Fibroblast of the aortic adventitia (primary cell): Measurements from ENCODE around the gene PIN1. TPM values are rescaled to one million over a fixed set of nuclear protein-coding genes. Genes with fewer than 3 reads are reported as not detected.

Experiments
- DNase-seq: peaks from one replicate; pipeline ENCODE4 v3.0.0-alpha.2; 2010; ENCODE audit warnings: low read depth
- H3K4me3 ChIP-seq: 2 replicates; pipeline ENCODE4 v1.5.1; 2011; ENCODE audit warnings: low read depth, mild to moderate bottlenecking, control low read depth, low read length, moderate library complexity
- total RNA-seq: library from RNA; depleted of rRNA; stranded (reverse); fragments of >200 nt; gene quantifications from 2 replicates; pipeline ENCODE4 v1.2.3, GENCODE V29; 2012; ENCODE audit warnings: low replicate concordance
- TF ChIP-seq, protein P1 (sequence below): IDR thresholded peaks from 2 replicates; pipeline ENCODE4 v1.5.1; 2011; ENCODE audit warnings: mild to moderate bottlenecking, low read length, control low read depth, inconsistent platforms; ENCODE audit not compliant: insufficient read depth

The PIN1 gene
- total RNA-seq, 1 donor = 59.7 TPM

DNA sequence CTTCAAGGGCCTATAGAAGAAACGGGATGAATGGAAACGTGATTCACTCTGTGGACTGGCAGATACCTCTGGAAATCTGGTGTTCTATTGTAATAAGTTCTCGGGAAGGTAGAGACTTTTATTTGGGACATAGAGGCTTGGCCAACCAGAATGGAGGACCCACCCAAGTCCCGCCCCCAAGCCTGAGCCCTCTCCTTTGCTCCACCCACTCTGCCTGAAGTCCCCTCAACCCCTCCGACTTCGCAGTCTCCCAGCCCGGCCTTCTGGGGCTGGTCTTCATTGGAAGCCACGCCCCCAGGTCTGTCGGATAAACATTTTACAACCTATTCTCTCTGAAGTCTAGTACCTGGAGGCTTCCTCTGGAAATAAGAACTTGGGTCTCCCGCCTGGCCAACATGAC lies 33.1 kb upstream of the PIN1 start:
- H3K4me3 ChIP-seq = no peak overlapping the region
- no peak for DNase-seq
- TF ChIP-seq, protein P1, sequence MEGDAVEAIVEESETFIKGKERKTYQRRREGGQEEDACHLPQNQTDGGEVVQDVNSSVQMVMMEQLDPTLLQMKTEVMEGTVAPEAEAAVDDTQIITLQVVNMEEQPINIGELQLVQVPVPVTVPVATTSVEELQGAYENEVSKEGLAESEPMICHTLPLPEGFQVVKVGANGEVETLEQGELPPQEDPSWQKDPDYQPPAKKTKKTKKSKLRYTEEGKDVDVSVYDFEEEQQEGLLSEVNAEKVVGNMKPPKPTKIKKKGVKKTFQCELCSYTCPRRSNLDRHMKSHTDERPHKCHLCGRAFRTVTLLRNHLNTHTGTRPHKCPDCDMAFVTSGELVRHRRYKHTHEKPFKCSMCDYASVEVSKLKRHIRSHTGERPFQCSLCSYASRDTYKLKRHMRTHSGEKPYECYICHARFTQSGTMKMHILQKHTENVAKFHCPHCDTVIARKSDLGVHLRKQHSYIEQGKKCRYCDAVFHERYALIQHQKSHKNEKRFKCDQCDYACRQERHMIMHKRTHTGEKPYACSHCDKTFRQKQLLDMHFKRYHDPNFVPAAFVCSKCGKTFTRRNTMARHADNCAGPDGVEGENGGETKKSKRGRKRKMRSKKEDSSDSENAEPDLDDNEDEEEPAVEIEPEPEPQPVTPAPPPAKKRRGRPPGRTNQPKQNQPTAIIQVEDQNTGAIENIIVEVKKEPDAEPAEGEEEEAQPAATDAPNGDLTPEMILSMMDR = no peak

GRCh38 chr19:9806803-9807202 lies 28.3 kb upstream of the PIN1 start:
- DNase-seq = no peak
- TF ChIP-seq, protein P1 = no peak
- H3K4me3 ChIP-seq = no peak overlapping the region

GRCh38 chr19:9808855-9809824 lies 26.0 kb upstream of the PIN1 start:
- no peak for DNase-seq
- no peak overlapping the region for H3K4me3 ChIP-seq
- TF ChIP-seq, protein P1 = no peak

GRCh38 chr19:9811139-9811538 lies 24.0 kb upstream of the PIN1 start:
- DNase-seq = no peak
- no peak overlapping the region for H3K4me3 ChIP-seq
- TF ChIP-seq, protein P1 = no peak

DNA sequence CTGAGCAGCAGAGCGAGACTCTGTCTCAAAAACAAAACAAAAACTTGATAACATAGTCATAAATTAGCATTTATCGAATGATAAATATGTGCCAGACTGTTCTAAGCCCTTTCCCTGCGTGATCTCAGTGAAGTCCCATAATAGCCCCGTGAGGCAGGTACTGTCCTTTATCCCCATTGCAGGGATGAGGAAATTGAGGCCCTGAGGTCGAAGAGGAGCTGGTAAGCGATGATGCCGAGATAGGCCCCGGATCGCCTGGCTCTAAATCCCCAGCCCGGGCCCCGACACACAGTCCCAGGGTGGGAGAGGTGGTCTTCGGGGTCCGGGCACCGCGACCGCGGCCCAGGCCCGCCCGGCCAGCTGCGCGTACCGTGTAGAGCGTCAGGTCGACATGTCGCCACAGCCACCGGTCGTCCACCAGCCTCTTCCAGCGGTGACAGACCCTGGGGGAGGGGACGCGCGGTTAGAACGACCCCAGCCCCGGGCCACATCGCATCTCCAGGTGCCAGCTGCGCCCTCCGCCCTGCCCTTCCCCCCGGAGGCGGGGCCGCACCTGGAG lies 16.9 kb upstream of the PIN1 start:
- DNase-seq = no peak
- H3K4me3 ChIP-seq = peak overlapping the region; percentile 96

DNA sequence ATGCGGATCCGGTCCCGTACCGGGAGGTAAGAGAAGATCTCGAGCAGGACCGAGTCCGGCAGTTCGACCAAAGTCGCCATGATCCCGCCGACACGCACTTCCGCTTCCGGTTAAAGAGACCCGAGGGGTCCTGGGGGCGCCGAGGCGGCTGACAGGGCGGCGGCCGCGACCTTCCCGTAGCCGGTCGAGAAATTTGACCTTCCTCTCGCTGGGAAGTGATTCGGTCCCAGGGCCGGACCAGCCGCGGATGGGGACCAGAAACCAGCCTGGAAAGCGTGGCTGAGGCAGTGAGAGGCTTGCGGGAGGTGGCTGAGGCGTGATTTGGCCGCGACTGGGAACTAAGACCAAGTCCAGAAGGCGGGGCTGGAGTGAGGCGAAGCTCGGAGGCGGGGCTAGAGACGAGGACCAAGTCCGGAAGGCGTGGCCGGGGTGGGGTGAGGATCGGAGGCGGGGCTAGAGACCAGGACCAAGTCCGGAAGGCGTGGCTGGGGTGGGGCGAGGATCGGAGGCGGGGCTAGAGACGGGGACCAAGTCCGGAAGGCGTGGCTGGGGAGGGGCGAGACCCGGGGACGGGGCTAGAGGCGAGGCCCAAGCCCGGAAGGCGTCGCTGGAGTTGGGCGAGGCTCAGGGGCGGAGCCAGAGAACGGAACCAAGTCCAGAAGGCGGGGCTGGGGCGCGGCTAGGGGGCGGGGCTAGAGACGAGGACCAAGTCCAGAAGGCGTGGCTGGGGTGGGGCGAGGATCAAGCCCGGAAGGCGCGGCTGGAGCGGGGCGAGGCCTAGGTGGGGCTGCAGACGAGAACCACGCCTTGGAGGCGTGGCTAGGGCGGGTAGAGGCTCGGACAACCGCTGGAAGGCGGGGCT lies 16.2 kb upstream of the PIN1 start, which contains the start of gene FBXL12:
Gene FBXL12 (minus strand): TSS at position 346 of the 862 bp plus-strand sequence. CDS start 266 bp downstream, at position 80.
- peak within 1 kb of the TSS; percentile 96 for H3K4me3 ChIP-seq
- TF ChIP-seq, protein P1 = no peak
- DNase-seq = peak; percentile 99

More for the DNA sequence above, 16.9 kb upstream of the PIN1 start:
- TF ChIP-seq, protein P1 = no peak
